ENCODE measurements around the gene NEURL4. TPM values are rescaled to one million over a fixed set of nuclear protein-coding genes. Genes with fewer than 3 reads are reported as not detected.

NEURL4 gene
- total and polyA plus RNA-seq, 2 donors, result 20.9 to 26.0 TPM

- H3K27ac ChIP-seq (ENCODE audit: low read depth), result no peak overlapping the region
- DNase-seq (ENCODE audit: extremely low spot score), result no peak
- no peaks in the 10 kb centered on the region for H3K4me1 ChIP-seq (ENCODE audit: insufficient read depth)
- H3K4me3 ChIP-seq (ENCODE audit: low read depth, low read length), result no peak overlapping the region
- 79% methylated on average over 3 of the region's 3 CpGs for WGBS
- H3K36me3 ChIP-seq (ENCODE audit: insufficient read depth), result peaks cover 3% of the 10 kb centered on the region
These were observed 4.7 kb downstream of the NEURL4 start for GRCh38 chr17:7324438-7324779.

- WGBS, result 62% methylated on average over 39 of the region's 39 CpGs
- Histone ChIP-seq H3K27ac (ENCODE audit: low read depth) (no peak overlapping the region), H3K36me3 (ENCODE audit: insufficient read depth) (peaks cover 5% of the 10 kb centered on the region), H3K4me3 (ENCODE audit: low read depth, low read length) (no peak overlapping the region), H3K4me1 (ENCODE audit: insufficient read depth) (no peaks in the 10 kb centered on the region)
- no peak for DNase-seq (ENCODE audit: extremely low spot score)
These were observed 5.3 kb downstream of the NEURL4 start for GRCh38 chr17:7323731-7324437.

DNA sequence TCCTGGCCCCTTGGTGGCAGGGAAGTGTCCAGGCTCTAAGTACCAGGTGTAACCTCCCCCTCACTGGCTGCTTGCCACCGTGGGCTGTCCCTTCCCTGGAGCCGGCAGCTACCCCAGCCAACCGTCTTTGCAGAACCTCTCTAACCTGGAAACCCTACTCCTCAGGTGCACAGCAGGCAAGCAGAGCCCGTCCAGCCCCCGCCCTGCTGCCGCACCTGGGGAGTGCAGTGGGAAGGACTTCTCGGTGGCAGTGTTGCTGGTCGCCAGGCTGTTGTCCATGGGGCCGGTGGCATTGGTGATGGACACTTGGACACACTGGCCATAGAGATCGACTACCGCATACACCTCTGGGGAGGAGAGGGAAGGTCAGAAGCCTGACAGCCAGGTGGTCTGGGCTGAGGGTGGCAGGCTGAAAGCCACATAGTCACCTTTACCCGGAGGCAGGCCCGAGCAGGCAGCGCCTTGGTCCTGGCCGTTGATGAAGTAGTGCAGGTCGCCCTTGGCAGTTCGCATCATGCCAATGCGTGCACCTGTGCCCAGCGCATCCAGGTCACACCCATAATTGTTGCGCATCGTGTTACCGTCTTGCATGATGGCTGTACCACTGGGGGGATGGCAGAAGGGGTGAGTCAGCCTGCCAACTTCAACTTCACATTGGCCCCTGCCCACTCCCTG lies 6.5 kb downstream of the NEURL4 start:
- no peak for DNase-seq (ENCODE audit: extremely low spot score)
- H3K4me1 ChIP-seq (ENCODE audit: insufficient read depth), result no peaks in the 10 kb centered on the region
- no peak overlapping the region for H3K27ac ChIP-seq (ENCODE audit: low read depth)
- H3K36me3 ChIP-seq (ENCODE audit: insufficient read depth), result peaks cover 6% of the 10 kb centered on the region
- WGBS, result 92% methylated on average over 22 of the region's 22 CpGs
- H3K4me3 ChIP-seq (ENCODE audit: low read depth, low read length), result no peak overlapping the region

DNA sequence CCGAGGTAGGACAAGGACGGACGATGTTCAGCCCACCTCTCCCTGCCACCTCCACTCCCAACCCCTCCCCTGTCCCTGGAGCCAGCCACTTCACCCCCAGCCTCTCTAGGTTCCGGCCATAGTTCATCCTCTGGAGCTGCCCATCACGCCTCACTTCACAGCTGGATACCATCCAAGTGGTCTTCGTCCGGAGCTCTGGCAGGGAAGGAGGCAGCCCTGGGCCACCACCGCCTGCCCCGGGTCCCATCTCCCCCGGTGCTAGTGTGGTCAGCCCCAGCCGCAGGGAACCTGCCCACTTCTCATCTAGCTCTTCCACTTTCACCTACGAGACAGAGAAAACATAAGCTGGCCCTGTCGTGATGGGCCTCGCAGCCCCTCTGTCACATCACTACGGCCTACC lies 7.7 kb downstream of the NEURL4 start:
- peaks cover 9% of the 10 kb centered on the region for H3K36me3 ChIP-seq (ENCODE audit: insufficient read depth)

DNA sequence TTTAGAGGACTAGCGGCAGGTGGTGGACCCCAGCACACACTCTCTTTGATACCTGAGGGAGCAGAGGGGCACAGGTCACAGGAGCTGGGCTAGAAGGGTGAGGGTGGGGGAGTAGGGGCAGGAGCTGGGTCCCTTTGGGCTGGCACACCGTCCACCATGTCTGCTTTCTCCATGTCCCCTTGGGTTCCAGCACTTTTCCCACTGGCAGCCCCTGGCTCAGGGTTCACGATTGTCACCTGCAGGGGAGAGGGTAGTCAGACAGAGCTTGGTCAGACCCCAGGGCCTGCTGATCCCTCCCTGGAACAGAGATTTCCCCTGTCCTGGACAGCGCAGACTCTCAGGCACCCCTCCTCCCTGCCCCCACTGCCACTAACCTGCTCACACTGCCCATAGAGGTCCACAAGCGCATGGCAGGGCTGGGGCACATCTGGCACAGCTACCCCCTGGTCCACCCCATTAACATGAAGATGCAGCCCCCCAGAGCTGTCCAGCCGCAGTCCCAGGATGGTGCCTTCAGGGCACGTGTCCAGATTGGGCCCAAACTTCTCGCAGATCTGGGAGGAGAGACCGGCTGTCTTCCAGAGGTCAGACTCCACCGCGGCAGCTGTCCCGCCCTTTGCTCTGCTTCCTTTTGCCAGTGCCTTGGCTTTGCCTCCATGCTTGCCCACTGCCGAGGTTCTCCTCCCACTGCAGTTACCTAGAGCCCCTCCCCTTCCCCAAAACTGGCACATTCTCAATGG lies 10.8 kb downstream of the NEURL4 start:
- H3K36me3 ChIP-seq (ENCODE audit: insufficient read depth), result peaks cover 9% of the 10 kb centered on the region
- H3K4me1 ChIP-seq (ENCODE audit: insufficient read depth), result no peaks in the 10 kb centered on the region
- H3K4me3 ChIP-seq (ENCODE audit: low read depth, low read length), result no peak overlapping the region
- WGBS, result 91% methylated on average over 13 of the region's 13 CpGs
- DNase-seq (ENCODE audit: extremely low spot score), result no peak
- no peak overlapping the region for H3K27ac ChIP-seq (ENCODE audit: low read depth)

More for the DNA sequence above, 7.7 kb downstream of the NEURL4 start:
- 92% methylated on average over 15 of the region's 15 CpGs for WGBS
- Histone ChIP-seq H3K4me3 (ENCODE audit: low read depth, low read length) (no peak overlapping the region), H3K27ac (ENCODE audit: low read depth) (no peak overlapping the region), H3K4me1 (ENCODE audit: insufficient read depth) (no peaks in the 10 kb centered on the region)
- DNase-seq (ENCODE audit: extremely low spot score), result no peak

GRCh38 chr17:7317161-7317803 lies 11.9 kb downstream of the NEURL4 start:
- Histone ChIP-seq H3K4me3 (ENCODE audit: low read depth, low read length) (no peak overlapping the region), H3K36me3 (ENCODE audit: insufficient read depth) (peaks cover 9% of the 10 kb centered on the region), H3K27ac (ENCODE audit: low read depth) (no peak overlapping the region), H3K4me1 (ENCODE audit: insufficient read depth) (no peaks in the 10 kb centered on the region)
- DNase-seq (ENCODE audit: extremely low spot score), result no peak
- 85% methylated on average over 16 of the region's 16 CpGs for WGBS

DNA sequence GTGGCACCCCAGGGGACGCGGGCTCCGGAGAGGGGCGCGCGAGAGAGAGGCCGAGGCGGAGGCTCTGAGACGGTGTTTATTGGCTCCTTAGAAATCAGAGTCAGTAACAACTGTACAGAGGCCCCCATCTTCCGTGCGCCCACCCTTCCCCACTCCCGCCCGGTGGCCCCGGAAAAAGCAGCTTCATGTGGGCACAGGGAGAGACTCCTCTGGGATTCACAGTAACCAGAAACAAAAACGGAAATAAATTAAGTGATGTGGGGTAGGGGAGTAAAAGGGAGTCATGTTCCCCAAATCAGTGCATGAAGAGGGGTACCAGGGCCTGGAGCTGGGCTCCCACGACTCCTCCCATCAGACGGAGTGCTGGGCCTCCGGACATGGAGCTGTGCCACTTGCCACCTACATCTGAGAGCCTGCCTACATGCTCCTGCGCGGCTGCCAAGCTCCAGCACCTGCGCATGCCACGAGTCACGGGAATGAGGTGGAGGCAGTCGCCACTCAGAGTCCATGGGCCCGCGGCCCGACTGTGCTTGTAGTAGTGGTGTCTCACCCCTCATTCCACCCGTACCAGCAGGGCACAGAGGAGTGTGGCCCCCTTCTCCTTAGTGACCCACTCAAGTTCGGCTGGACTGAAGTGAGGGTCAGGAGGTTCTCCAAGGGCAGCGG lies 13.4 kb downstream of the NEURL4 start:
- Histone ChIP-seq H3K36me3 (ENCODE audit: insufficient read depth) (peaks cover 12% of the 10 kb centered on the region), H3K27ac (ENCODE audit: low read depth) (peak overlapping the region; percentile 95), H3K4me1 (ENCODE audit: insufficient read depth) (no peaks in the 10 kb centered on the region), H3K4me3 (ENCODE audit: low read depth, low read length) (peak overlapping the region; percentile 92)
- DNase-seq (ENCODE audit: extremely low spot score), result no peak
- WGBS, result 38% methylated on average over 30 of the region's 30 CpGs

DNA sequence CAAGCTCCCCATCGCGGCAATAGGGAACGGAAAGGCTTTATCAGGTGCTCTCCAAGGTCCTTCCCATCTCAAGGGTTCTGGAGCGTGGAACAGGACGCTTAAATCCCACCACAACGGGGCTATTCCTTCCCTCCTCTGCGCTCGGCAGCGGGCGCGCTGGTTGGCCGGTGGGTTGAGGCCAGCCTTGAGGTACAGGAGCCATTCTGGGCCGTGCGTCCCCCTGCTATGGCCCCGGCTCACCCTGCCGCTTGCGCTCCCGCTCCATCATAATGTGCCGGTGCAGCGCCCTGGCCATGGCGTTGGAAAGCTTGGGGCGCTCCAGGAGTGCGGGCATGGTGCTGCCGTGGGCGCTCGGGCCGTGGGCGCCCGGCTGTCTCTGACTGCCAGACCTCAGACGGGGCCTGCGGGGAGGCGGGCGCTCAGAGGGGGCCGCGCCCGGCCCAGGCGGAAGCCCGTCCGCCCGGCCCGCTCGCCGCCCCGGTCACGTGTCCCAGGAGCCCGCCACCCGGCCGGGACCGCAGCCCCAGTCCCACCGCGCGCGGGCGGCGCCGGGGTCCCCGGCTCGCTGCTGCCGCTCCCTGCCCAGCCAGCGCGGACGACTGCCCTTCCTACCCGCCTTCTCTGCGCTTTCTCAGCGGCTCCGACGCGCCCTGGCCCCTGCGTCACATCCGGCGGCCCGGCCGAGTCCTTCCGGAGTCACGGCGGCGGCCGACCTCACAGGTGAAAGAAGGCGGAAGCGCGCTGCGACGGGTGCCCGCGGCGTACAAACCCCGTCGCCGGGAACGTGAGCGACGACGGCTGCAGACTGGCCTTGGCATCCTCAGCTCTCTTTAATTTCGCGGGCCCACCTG lies 14.2 kb downstream of the NEURL4 start, which contains the start of gene GPS2:
GPS2 (minus strand) TSS at position 642 of the 851 bp plus-strand sequence; CDS start at position 334, 308 bp downstream.
- Histone ChIP-seq H3K27ac (ENCODE audit: low read depth) (peak within 1 kb of the TSS; percentile 95), H3K36me3 (ENCODE audit: insufficient read depth) (peaks cover 9% of the 10 kb centered on the region), H3K4me1 (ENCODE audit: insufficient read depth) (no peaks in the 10 kb centered on the region), H3K4me3 (ENCODE audit: low read depth, low read length) (peak within 1 kb of the TSS; percentile 92)
- under 1% methylated on average over 95 of the region's 95 CpGs for WGBS
- DNase-seq (ENCODE audit: extremely low spot score), result no peak

- Histone ChIP-seq H3K27ac (ENCODE audit: low read depth) (peak overlapping the region; percentile 95), H3K4me3 (ENCODE audit: low read depth, low read length) (peak overlapping the region; percentile 92), H3K4me1 (ENCODE audit: insufficient read depth) (no peaks in the 10 kb centered on the region), H3K36me3 (ENCODE audit: insufficient read depth) (peaks cover 11% of the 10 kb centered on the region)
- 48% methylated on average over 9 of the region's 9 CpGs for WGBS
- no peak for DNase-seq (ENCODE audit: extremely low spot score)
These were observed 15.0 kb downstream of the NEURL4 start for GRCh38 chr17:7313890-7314718.

- Histone ChIP-seq H3K27ac (ENCODE audit: low read depth) (no peak overlapping the region), H3K4me3 (ENCODE audit: low read depth, low read length) (no peak overlapping the region), H3K4me1 (ENCODE audit: insufficient read depth) (no peaks in the 10 kb centered on the region), H3K36me3 (ENCODE audit: insufficient read depth) (peaks cover 9% of the 10 kb centered on the region)
- DNase-seq (ENCODE audit: extremely low spot score), result no peak
- WGBS, result 88% methylated on average over 7 of the region's 7 CpGs
These were observed 15.8 kb downstream of the NEURL4 start for GRCh38 chr17:7313088-7313889.

GRCh38 chr17:7312432-7313087 lies 16.6 kb downstream of the NEURL4 start:
- no peak for DNase-seq (ENCODE audit: extremely low spot score)
- 68% methylated on average over 7 of the region's 7 CpGs for WGBS
- Histone ChIP-seq H3K36me3 (ENCODE audit: insufficient read depth) (peaks cover 9% of the 10 kb centered on the region), H3K27ac (ENCODE audit: low read depth) (no peak overlapping the region), H3K4me1 (ENCODE audit: insufficient read depth) (no peaks in the 10 kb centered on the region), H3K4me3 (ENCODE audit: low read depth, low read length) (no peak overlapping the region)
